GM18868 (cell line): ENCODE results near the gene ARMC2.
"Not testable (repeated sequence)": the region's sequence is repeated elsewhere in the genome, so short reads cannot be mapped to it uniquely, and the experiment has no call there.

Experiments
- ATAC-seq: cut with Tn5 transposase; IDR thresholded peaks from one replicate; pipeline ENCODE4 v1.9.1; 2021; ENCODE audit warnings: mild to moderate bottlenecking, moderate library complexity; ENCODE audit not compliant: unreplicated experiment

The ARMC2 gene

GRCh38 chr6:108914235-108915022 lies 66.2 kb downstream of the ARMC2 start:
- ATAC-seq, result no peak

GRCh38 chr6:108915258-108915657 lies 67.0 kb downstream of the ARMC2 start:
- no peak for ATAC-seq

- no peak for ATAC-seq
These were observed 67.9 kb downstream of the ARMC2 start for GRCh38 chr6:108916026-108916686.

GRCh38 chr6:108920751-108921150 lies 72.5 kb downstream of the ARMC2 start:
- ATAC-seq, result no peak

GRCh38 chr6:108921547-108922361 lies 73.5 kb downstream of the ARMC2 start:
- ATAC-seq, result no peak

GRCh38 chr6:108922499-108922898 lies 74.3 kb downstream of the ARMC2 start:
- ATAC-seq, result no peak

- no peak for ATAC-seq
These were observed 79.7 kb downstream of the ARMC2 start for GRCh38 chr6:108927927-108928326.

GRCh38 chr6:108928650-108929049 lies 80.4 kb downstream of the ARMC2 start:
- ATAC-seq, result no peak

GRCh38 chr6:108931090-108931489 lies 82.9 kb downstream of the ARMC2 start:
- not testable (repeated sequence) for ATAC-seq

GRCh38 chr6:108937170-108937569 lies 88.9 kb downstream of the ARMC2 start:
- ATAC-seq, result no peak

GRCh38 chr6:108940741-108941140 lies 92.5 kb downstream of the ARMC2 start:
- ATAC-seq, result no peak

- ATAC-seq, result no peak
These were observed 93.1 kb downstream of the ARMC2 start for GRCh38 chr6:108941281-108941680.

GRCh38 chr6:108941859-108942258 lies 93.6 kb downstream of the ARMC2 start:
- ATAC-seq, result no peak

GRCh38 chr6:108942556-108943492 lies 94.6 kb downstream of the ARMC2 start:
- no peak for ATAC-seq

GRCh38 chr6:108944071-108944470 lies 95.8 kb downstream of the ARMC2 start:
- ATAC-seq, result no peak

GRCh38 chr6:108944707-108945680 lies 96.8 kb downstream of the ARMC2 start:
- ATAC-seq, result no peak

- no peak for ATAC-seq
These were observed 97.5 kb downstream of the ARMC2 start for GRCh38 chr6:108945681-108946159.

GRCh38 chr6:108946695-108947094 lies 98.5 kb downstream of the ARMC2 start:
- no peak for ATAC-seq
